PC-3 (cell line): Measurements from ENCODE around the gene HOXB13.

Source experiments
- EZH2 ChIP-seq: fragments of 300-600 bp; sonication (generic); IDR thresholded peaks from one replicate; pipeline ENCODE4 v1.6.1; 2017; ENCODE audit warnings: antibody characterized with exemption, mild to moderate bottlenecking, low read length; ENCODE audit not compliant: unreplicated experiment
- EZH2phosphoT487 ChIP-seq: fragments of 300-600 bp; sonication (generic); IDR thresholded peaks from 2 replicates; pipeline ENCODE4 v1.6.1; 2018; ENCODE audit warnings: mild to moderate bottlenecking, antibody characterized with exemption, low read length, borderline replicate concordance
- TF ChIP-seq, protein P1 (sequence below): fragments of 300-600 bp; sonication (generic); conservative IDR thresholded peaks from 2 replicates; pipeline ENCODE4 v1.5.1; 2017; ENCODE audit warnings: antibody characterized with exemption, low read depth, mild to moderate bottlenecking, low read length

DNA sequence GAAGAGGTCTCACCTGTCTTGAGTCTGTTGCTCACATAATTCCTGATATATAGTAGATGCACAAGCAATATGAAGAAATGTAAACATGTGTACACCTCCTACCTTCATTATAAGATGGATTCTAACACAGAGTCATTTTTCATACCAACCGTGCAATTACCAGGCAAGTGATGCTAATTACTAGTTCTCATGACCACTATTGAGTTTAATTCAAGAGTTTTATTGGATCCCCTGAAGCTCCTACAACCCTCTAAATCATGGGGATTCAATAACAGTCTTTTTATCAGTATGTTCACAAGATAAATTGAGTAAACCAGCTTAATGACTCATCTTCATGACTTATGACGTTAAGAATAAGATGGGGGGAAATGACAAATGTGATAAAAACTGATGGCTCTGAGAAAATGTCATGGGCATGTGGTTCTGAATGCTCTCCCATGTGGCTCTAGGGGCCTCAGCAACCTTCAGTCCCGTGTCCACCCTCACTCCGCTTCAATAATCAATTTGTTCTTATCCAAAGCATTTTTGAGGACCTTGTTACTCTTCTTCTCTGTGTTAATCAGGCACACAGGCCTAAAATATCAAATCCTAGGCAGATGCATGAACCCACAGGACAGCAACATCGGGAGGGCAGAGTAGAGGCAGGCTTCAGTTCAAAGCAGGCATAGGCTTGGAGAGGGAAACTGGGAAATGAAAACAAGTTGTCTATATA, 49.0 kb downstream of the HOXB13 start:
- TF ChIP-seq, protein P1, sequence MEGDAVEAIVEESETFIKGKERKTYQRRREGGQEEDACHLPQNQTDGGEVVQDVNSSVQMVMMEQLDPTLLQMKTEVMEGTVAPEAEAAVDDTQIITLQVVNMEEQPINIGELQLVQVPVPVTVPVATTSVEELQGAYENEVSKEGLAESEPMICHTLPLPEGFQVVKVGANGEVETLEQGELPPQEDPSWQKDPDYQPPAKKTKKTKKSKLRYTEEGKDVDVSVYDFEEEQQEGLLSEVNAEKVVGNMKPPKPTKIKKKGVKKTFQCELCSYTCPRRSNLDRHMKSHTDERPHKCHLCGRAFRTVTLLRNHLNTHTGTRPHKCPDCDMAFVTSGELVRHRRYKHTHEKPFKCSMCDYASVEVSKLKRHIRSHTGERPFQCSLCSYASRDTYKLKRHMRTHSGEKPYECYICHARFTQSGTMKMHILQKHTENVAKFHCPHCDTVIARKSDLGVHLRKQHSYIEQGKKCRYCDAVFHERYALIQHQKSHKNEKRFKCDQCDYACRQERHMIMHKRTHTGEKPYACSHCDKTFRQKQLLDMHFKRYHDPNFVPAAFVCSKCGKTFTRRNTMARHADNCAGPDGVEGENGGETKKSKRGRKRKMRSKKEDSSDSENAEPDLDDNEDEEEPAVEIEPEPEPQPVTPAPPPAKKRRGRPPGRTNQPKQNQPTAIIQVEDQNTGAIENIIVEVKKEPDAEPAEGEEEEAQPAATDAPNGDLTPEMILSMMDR = no peak
- TF ChIP-seq EZH2phosphoT487 (no peak), EZH2 (no peak)
